H1 (cell line): ENCODE results near the gene LZTFL1. TPM values are rescaled to one million over a fixed set of nuclear protein-coding genes. Genes with fewer than 3 reads are reported as not detected.

Source experiments
- BCL11A ChIP-seq, 2 experiments: IDR thresholded peaks; one replicate each; pipeline ENCODE4 v1.6.1; 2011; ENCODE audit warnings: low read depth in 2 of 2, low read length in 2 of 2, mild to moderate bottlenecking in 2 of 2
- CHD2 ChIP-seq: IDR thresholded peaks from 2 replicates; pipeline ENCODE4 v1.6.1; 2012; ENCODE audit warnings: low read length, improper control_type of control experiment
- CHD7 ChIP-seq: fragments of 300-600 bp; sonication (generic); IDR thresholded peaks from 2 replicates; pipeline ENCODE4 v1.7.1; 2012; ENCODE audit warnings: low read length, moderate library complexity, mild to moderate bottlenecking, inconsistent platforms; ENCODE audit not compliant: insufficient replicate concordance
- E2F6 ChIP-seq: IDR thresholded peaks from 2 replicates; pipeline ENCODE4 v1.6.1; 2012; ENCODE audit warnings: inconsistent platforms
- JUN ChIP-seq: IDR thresholded peaks from 2 replicates; pipeline ENCODE4 v1.6.1; 2011; ENCODE audit warnings: low read depth, mild to moderate bottlenecking, improper control_type of control experiment, low read length
- JUND ChIP-seq: IDR thresholded peaks from 2 replicates; pipeline ENCODE4 v1.6.1; 2011; ENCODE audit warnings: mild to moderate bottlenecking, improper control_type of control experiment, low read length
- RXRA ChIP-seq: IDR thresholded peaks from 2 replicates; pipeline ENCODE4 v1.6.1; 2011; ENCODE audit warnings: low read depth, mild to moderate bottlenecking, low read length, moderate library complexity; ENCODE audit not compliant: insufficient read depth
- SIRT6 ChIP-seq: IDR thresholded peaks from one replicate; pipeline ENCODE4 v1.7.1; 2012; ENCODE audit warnings: low read length, inconsistent platforms
- TEAD4 ChIP-seq: IDR thresholded peaks from 2 replicates; pipeline ENCODE4 v1.6.1; 2012; ENCODE audit warnings: low read depth, low read length, inconsistent platforms, mixed read lengths
- polyA plus RNA-seq, 7 experiments: library from polyadenylated mRNA; depleted of rRNA in 3 of 7; stranded (reverse) in 5 of 7; unstranded in 2 of 7; fragments of >200 nt in 5 of 7; fragments of 200-250 nt in 2 of 7; gene quantifications; 1 replicate in 5 of 7; 2 replicates in 1 of 7; 4 replicates in 1 of 7; pipeline versions ENCODE4 v1.2.1 to v1.2.3, GENCODE V29; 2011 to 2013; ENCODE audit warnings: missing spikeins in 2 of 7, mixed read lengths in 2 of 7
- total RNA-seq: library from RNA; stranded (reverse); fragmentation: NEBNext Ultra II Directional; extraction: Animal tissue kit (Norgen Biotek cat#: 25700); gene quantifications from 2 replicates; pipeline ENCODE4 v1.2.1, GENCODE V29; 2021
- TF ChIP-seq, protein P1 (sequence below): IDR thresholded peaks from 2 replicates; pipeline ENCODE4 v1.6.1; 2012; ENCODE audit warnings: low read length, inconsistent platforms

LZTFL1 gene
- total and polyA plus RNA-seq, 2 of the 8 experiments (the other 6 are each of a cell fraction or from before 2014, with no cell fraction given), result 8.7 to 11.5 TPM

DNA sequence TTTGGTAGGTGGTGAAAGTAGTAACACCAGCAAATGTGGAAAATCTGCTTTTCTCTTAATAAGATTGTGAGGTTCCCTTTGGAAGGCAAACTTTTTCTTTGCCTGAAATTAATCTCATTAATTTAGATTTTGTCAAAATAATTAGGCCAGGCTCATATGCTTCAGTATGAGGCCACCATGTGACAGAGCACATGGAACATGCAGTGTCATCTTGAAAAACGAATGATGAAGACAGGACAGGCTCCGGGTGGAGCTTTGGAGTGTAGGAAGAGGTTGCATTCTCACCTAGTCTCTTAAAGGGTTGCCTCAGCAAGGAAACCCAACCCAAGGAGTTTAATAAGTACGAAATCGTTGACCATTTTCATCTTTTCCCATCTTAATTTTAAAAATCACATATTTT lies 18.6 kb upstream of the LZTFL1 start (continued):
- TF ChIP-seq CHD7, result no peak
- TF ChIP-seq JUND, result no peak
- no peak for TF ChIP-seq SIRT6
- TF ChIP-seq, protein P1, sequence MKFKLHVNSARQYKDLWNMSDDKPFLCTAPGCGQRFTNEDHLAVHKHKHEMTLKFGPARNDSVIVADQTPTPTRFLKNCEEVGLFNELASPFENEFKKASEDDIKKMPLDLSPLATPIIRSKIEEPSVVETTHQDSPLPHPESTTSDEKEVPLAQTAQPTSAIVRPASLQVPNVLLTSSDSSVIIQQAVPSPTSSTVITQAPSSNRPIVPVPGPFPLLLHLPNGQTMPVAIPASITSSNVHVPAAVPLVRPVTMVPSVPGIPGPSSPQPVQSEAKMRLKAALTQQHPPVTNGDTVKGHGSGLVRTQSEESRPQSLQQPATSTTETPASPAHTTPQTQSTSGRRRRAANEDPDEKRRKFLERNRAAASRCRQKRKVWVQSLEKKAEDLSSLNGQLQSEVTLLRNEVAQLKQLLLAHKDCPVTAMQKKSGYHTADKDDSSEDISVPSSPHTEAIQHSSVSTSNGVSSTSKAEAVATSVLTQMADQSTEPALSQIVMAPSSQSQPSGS, result no peak
- TF ChIP-seq TEAD4, result no peak
- no peak for TF ChIP-seq E2F6
- TF ChIP-seq BCL11A (IDR thresholded peaks at IDR 0.05; ENCODE audit: low read depth in 2 of 2, low read length in 2 of 2), result no peak
- TF ChIP-seq JUN, result no peak
- no peak for TF ChIP-seq RXRA
- TF ChIP-seq CHD2, result no peak
